C1 segment of cervical spinal cord (tissue), 14 donors: ENCODE measurements around the gene FKBP2.
A peak's percentile ranks its signal among the peaks of the same experiment; 100 is the strongest.

ENCODE experiments used
- DNase-seq, 14 donors: peaks; one replicate each; lab custom pipeline; 2025; lab: John Stamatoyannopoulos, UW

Gene FKBP2

DNA sequence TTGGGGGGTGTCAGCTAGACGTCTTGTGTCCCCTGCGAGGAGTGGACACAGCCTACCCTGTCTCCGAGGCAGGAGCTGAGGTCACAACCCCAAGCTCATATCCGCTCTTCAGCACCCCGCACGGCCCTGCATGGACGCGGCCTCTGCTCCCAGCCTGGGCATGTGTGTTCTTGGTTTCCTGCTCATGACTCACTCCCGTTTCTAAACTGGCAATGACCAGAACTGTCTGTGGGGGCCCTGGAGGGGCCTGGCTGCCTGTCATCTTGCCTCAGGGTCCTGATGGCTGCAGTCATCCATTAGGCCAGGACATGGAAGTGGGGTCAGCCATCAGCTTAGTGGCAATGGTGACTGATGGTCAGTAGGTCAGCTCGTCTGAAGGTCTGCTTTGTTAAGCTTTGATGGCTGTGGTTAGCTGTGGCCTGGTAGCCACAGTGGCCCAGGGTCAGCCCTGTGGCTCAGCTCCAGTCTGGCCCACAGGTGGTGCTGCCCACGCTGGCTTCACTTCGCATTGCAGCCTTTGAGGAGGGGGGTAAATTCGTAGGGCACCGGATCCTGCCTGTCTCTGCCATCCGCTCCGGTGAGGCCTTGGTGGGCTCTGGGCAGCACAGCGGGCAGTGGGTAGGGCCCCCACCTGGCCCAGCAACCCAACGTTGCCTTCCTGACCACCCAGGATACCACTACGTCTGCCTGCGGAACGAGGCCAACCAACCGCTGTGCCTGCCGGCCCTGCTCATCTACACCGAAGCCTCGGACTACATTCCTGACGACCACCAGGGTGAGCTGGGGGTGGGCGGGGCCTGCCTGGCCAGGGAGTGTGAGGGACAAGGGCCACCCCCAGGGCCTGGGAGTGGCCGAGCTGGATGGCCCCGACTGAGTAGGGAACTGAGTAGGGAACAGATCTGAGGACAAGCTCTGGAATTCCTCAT lies 22.4 kb downstream of the FKBP2 start:
- no peak for DNase-seq

DNA sequence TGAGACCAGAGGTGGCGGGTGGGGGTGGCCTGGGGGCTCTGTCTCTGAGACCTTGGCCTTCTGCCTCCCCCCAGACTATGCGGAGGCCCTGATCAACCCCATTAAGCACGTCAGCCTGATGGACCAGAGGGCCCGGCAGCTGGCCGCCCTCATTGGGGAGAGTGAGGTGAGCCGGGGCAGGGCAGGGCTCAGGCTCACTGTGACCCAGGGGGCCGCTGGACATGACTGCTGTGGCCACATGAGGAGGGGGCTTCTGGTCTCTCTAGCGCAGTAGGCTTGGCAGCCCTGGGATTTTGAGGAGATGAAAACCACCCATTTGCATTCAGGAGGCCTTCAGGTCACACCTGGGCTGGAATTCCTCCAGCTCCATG lies 23.0 kb downstream of the FKBP2 start:
- no peak for DNase-seq

- DNase-seq, result no peak
Measured at GRCh38 chr11:64264371-64264852, 23.5 kb downstream of the FKBP2 start.

- no peak for DNase-seq
Measured at GRCh38 chr11:64265176-64266160, 24.6 kb downstream of the FKBP2 start.

DNA sequence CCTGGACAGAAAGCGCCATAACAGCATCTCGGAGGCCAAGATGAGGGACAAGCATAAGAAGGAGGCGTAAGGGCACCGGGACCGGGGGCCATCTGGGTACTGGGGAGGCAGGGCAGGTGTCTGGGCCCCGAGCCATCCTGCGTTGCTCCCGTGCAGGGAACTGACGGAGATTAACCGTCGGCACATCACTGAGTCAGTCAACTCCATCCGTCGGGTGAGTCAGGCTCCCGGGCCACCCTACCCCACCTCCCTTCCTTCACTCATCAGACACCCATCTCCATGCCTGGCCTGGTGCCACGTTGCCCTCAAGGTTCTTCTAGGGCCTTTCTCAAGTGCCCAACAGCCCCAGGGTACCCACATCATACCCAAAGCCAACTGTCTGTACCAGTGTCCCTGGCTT lies 25.4 kb downstream of the FKBP2 start:
- no peak for DNase-seq

- DNase-seq, result no peak
Measured at GRCh38 chr11:64267207-64267945, 26.5 kb downstream of the FKBP2 start.

- DNase-seq, result peak in 5 of 14 donors; percentile 17 to 76 (median 37)
Measured at GRCh38 chr11:64268025-64268892, 27.4 kb downstream of the FKBP2 start.

DNA sequence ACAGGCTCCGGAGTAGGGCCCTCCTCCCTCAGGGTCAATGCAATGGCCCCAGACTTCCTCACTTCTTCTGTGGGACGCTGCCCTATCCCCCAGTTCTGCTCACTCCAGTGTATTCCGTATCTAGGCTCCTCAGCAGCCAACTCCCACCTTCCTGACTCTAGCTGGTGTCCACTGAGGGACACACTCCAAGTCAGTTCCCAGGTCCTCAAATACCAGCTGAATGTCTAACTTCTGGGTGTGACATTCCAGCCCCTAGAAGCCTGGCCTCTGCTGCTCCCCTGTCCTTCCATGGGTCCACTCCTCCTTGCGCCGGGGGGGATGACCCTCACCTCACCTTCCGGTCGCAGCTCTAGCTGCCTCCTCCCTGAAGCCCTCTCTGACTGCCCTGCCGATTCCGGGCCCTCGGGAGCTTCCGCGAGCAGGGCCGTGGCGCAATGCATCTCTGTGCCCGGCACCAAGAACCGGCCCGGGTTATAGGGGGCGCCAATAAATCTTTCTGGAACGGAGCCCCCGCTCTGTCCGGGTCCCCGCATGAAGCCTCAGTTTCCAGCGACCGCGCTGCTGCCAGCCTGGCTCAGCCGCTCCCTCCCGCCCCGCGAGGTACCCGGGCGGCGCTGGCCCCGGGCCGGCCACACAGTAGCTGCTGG lies 28.1 kb downstream of the FKBP2 start:
- DNase-seq, result peak in 6 of 14 donors; percentile 61 to 78 (median 64)

DNA sequence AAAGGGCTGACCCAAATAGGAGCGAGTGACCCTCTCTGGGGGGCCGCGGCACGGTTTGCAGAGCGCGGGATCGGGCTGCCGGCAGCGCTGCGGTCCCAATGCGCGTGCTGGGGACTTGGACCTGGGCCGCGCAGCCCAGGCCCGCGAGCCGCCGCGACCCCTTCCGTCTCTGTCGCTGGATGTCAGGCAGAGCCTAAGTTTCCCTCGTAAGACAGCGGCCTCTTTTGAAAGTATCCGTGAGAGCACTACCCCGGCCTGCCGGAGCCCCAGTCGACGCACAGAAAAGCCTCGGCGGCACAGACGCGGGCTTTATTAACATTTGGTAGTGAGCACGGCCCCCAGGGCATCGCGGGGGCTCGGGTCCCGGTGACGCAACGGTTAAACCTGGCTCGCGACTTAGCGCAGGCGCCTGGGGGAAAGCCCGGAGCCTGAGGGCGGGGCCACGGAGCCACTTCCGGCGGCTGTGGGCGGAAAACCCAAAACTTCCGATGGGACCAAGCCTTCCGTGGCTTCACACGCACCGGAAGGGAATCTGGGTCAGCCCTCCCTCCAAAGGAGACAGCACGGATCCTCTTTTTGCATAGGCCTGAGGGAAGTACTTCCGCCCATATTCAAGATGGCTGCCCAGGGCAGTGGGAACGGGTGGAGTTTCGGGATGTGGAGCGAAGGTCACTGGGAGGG lies 28.8 kb downstream of the FKBP2 start:
- peak; percentile 68 to 100 (median 98) for DNase-seq

- DNase-seq, result no peak
Measured at GRCh38 chr11:64275031-64275800, 34.3 kb downstream of the FKBP2 start.

DNA sequence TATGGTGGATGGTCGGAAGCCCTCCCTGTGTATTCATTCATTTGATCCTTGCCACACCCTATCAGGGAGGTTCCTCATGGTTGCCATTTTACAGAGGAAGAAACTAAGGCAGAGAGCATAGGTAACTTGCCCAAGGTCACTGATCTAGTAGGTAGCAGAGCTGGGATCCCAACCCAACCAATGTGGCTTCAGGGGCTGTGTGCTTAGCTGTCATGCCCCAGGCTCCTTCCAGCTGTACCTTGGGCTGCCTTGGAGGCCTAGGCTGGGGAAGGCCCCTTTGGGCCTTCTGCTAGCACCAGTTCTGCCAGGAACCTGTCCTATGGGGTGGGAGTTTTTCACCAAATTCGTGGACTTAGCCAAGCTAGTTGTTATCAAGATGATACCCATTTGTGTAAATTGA lies 34.9 kb downstream of the FKBP2 start:
- DNase-seq, result no peak

- peak in 1 of 14 donors; percentile 62 for DNase-seq
Measured at GRCh38 chr11:64276653-64277431, 35.9 kb downstream of the FKBP2 start.

DNA sequence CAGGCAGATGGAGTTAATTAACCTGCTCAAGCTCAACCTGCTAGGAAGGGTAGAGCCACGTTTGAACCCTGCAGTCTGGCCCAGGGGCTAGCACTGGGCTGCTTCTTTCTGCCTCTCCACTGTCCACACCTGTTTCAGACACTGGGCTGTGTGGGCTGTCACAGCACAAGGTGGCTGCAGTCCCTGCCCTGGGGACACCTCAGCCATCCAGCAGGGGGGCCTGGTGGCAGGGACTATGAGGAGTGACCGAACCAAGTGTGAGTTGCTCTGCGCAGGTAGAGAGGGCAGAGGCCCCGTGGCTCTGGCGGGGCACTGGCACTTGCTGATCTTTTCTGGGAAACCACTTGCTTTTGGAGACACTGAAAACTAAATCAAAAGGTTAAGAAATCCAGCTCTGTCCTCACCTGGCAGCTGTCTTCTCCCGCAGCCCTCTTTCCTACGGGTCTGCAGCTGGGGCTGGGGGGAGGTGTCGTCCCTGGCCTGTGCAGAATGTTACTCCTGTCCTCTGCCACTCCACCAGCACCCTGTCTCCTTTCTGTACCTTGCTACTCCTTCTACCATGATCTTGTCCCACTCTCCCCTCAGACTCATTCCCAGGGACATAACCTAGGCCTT lies 37.8 kb downstream of the FKBP2 start:
- no peak for DNase-seq

DNA sequence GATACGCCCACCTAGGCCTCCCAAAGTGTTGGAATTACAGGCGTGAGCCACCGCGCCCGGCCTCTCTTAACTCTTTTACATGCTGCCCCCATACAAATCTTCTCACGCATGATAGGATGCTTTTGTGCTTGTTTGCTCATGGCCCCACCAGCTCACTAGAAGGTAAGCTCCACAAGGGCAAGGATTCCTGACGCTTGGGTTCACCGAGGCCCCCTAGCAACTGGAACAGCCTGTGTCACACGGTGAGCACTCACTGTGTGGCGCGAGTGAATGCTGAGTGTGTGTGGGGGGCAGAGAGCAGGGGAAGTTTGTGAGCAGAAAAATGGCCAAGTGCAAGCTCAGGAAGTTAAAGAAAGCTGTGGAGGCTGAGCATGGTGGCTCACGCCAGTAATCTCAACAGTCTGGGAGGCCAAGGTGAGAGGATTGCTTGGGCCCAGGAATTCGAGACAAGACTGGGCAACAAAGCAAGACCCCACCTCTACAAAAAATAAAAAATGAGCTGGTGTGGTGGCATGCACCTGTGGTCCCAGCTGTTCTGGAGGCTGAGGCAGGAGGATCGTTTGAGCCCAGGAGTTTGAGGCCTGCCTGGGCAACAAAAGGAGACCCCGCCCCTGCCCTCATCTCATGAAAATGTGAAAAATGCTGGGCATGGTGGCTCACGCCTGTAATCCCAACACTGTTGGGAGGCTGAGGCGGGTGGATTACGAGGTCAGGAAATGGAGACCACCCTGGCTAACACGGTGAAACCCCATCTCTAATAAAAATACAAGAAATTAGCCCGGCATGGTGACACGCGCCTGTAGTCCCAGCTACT lies 41.3 kb downstream of the FKBP2 start:
- DNase-seq, result no peak

- no peak for DNase-seq
Measured at GRCh38 chr11:64283092-64283491, 42.2 kb downstream of the FKBP2 start.
